Right atrium auricular region (tissue), 2 donors: ENCODE data around the gene MDN1. TPM values are rescaled to one million over a fixed set of nuclear protein-coding genes. Genes with fewer than 3 reads are reported as not detected.

Experiments used
- DNase-seq: peaks from one replicate; pipeline ENCODE4 v3.0.0-alpha.2; 2019; ENCODE audit warnings: low spot score
- H3K27ac ChIP-seq, 2 donors: fragments of 200-600 bp; sonication (generic); 1 replicate in 1 of 2; 2 replicates in 1 of 2; pipeline ENCODE4 v1.5.1; 2016 to 2019
- H3K27me3 ChIP-seq, 2 donors: fragments of 200-600 bp; sonication (generic); one replicate each; pipeline versions ENCODE4 v1.5.1 to v1.6.0; 2017 to 2019
- H3K36me3 ChIP-seq: fragments of 200-600 bp; sonication (generic); one replicate; pipeline ENCODE4 v1.5.1; 2016
- H3K4me1 ChIP-seq, 2 donors: fragments of 200-600 bp; sonication (generic); one replicate each; pipeline versions ENCODE4 v1.5.1 to v1.6.0; 2017 to 2019
- H3K4me3 ChIP-seq, 2 donors: fragments of 200-600 bp; sonication (generic); 1 replicate in 1 of 2; 2 replicates in 1 of 2; pipeline ENCODE4 v1.5.1; 2017 to 2019; ENCODE audit warnings: mild to moderate bottlenecking in 1 of 2, moderate library complexity in 1 of 2
- H3K9me3 ChIP-seq, 2 donors: fragments of 200-600 bp; sonication (generic); one replicate each; pipeline ENCODE4 v1.5.1; 2019
- CTCF ChIP-seq, 2 donors: fragments of 200-600 bp; sonication (generic); IDR thresholded peaks; one replicate each; pipeline ENCODE4 v1.5.1; 2019; ENCODE audit warnings: antibody characterized with exemption in 2 of 2
- total RNA-seq, 2 donors: library from RNA; depleted of rRNA; stranded (reverse); fragments of >200 nt; gene quantifications; one replicate each; pipeline ENCODE4 v1.1.0, GENCODE V29; 2016

The MDN1 gene
- total RNA-seq, 2 donors from 2014 or later, result 15.2 to 17.4 TPM

GRCh38 chr6:89769572-89769971, 50.0 kb downstream of the MDN1 start:
- Histone ChIP-seq H3K27ac (no peak overlapping the region), H3K9me3 (no peaks in the 10 kb centered on the region), H3K4me3 (no peak overlapping the region), H3K4me1 (no peaks in the 10 kb centered on the region), H3K36me3 (peaks cover 54% of the 10 kb centered on the region), H3K27me3 (no peaks in the 10 kb centered on the region)
- TF ChIP-seq CTCF (IDR thresholded peaks at IDR 0.05), result no peak
- DNase-seq, result no peak

GRCh38 chr6:89768324-89768723, 51.3 kb downstream of the MDN1 start:
- peaks cover 55% of the 10 kb centered on the region for H3K36me3 ChIP-seq
- DNase-seq, result no peak
- H3K9me3 ChIP-seq, result no peaks in the 10 kb centered on the region

GRCh38 chr6:89763550-89763949, 56.0 kb downstream of the MDN1 start:
- Histone ChIP-seq H3K4me3 (no peak overlapping the region), H3K36me3 (peaks cover 26% of the 10 kb centered on the region), H3K4me1 (no peaks in the 10 kb centered on the region), H3K27me3 (no peaks in the 10 kb centered on the region), H3K27ac (no peak overlapping the region), H3K9me3 (no peaks in the 10 kb centered on the region)
- TF ChIP-seq CTCF (IDR thresholded peaks at IDR 0.05), result no peak
- no peak for DNase-seq

More at GRCh38 chr6:89768324-89768723, 51.3 kb downstream of the MDN1 start:
- TF ChIP-seq CTCF (IDR thresholded peaks at IDR 0.05), result no peak
- Histone ChIP-seq H3K4me3 (no peak overlapping the region), H3K27me3 (no peaks in the 10 kb centered on the region), H3K27ac (no peak overlapping the region), H3K4me1 (no peaks in the 10 kb centered on the region)

GRCh38 chr6:89758830-89759229, 60.8 kb downstream of the MDN1 start:
- no peak for DNase-seq
- peak overlapping the region in 1 of 2 donors; percentile 36 for H3K27ac ChIP-seq
- no peak for TF ChIP-seq CTCF (IDR thresholded peaks at IDR 0.05)
- peaks cover 0 to 7% of the 10 kb centered on the region in 2 donors for H3K4me1 ChIP-seq
- H3K4me3 ChIP-seq, result no peak overlapping the region
- peaks cover 12% of the 10 kb centered on the region for H3K36me3 ChIP-seq
- H3K27me3 ChIP-seq, result no peaks in the 10 kb centered on the region
- H3K9me3 ChIP-seq, result no peaks in the 10 kb centered on the region

GRCh38 chr6:89750338-89750737, 69.3 kb downstream of the MDN1 start:
- Histone ChIP-seq H3K9me3 (no peaks in the 10 kb centered on the region), H3K36me3 (peaks cover 73% of the 10 kb centered on the region), H3K4me1 (no peaks in the 10 kb centered on the region), H3K4me3 (no peak overlapping the region), H3K27ac (no peak overlapping the region), H3K27me3 (no peaks in the 10 kb centered on the region)
- no peak for DNase-seq
- TF ChIP-seq CTCF (IDR thresholded peaks at IDR 0.05), result no peak

- H3K9me3 ChIP-seq, result no peaks in the 10 kb centered on the region
- no peak for DNase-seq
- no peak overlapping the region for H3K27ac ChIP-seq
- H3K36me3 ChIP-seq, result peaks cover 78% of the 10 kb centered on the region
- H3K4me3 ChIP-seq, result no peak overlapping the region
- no peaks in the 10 kb centered on the region for H3K4me1 ChIP-seq
- TF ChIP-seq CTCF (IDR thresholded peaks at IDR 0.05), result no peak
- no peaks in the 10 kb centered on the region for H3K27me3 ChIP-seq
Observed at GRCh38 chr6:89749918-89750317, 69.7 kb downstream of the MDN1 start.
